ENCODE results near the gene SPATA2.

- TF ChIP-seq CTCF (IDR thresholded peaks at IDR 0.05; ENCODE audit: low read length) (no peak), EZH2 (IDR thresholded peaks at IDR 0.05; ENCODE audit: borderline replicate concordance, low read length) (no peak)
Measured at GRCh38 chr20:49905415-49906091, 9.8 kb downstream of the SPATA2 start.

Measured in OCI-LY1 (cell line).